IMR-90 (cell line): ENCODE measurements around the gene DNM3. TPM values are rescaled to one million over a fixed set of nuclear protein-coding genes. Genes with fewer than 3 reads are reported as not detected.

Experiments used
- ATAC-seq: fragments of 200-7000 bp; cut with Tn5 transposase; 2 replicates; pipeline ENCODE4 v1.9.1; 2020; ENCODE audit warnings: low read depth, mild to moderate bottlenecking, moderate library complexity
- BruUV-seq: library from RNA; stranded (reverse); fragments of 400-500 nt; replicated peaks from 2 replicates; lab custom pipeline; 2021; lab: Mats Ljungman, UMichigan
- CTCF ChIA-PET: fragments of 300-600 bp; formaldehyde crosslinking; extraction: SDS; loops from one replicate; lab custom pipeline; 2021; ENCODE audit warnings: antibody characterized with exemption; lab: Yijun Ruan, JAX
- POLR2A ChIA-PET: fragments of 300-600 bp; sonication (Branson Sonifier 250); formaldehyde crosslinking; loops from one replicate; lab custom pipeline; 2022; ENCODE audit warnings: antibody characterized with exemption; ENCODE audit not compliant: unreplicated experiment; lab: Charles Lee
- DNase-seq: peaks from one replicate; pipeline ENCODE4 v3.0.0; 2013
- H2AFZ ChIP-seq: replicated peaks from 2 replicates; pipeline ENCODE3; 2013; ENCODE audit warnings: low read length, mild to moderate bottlenecking; ENCODE audit not compliant: poor library complexity
- H2AK5ac ChIP-seq: 2 replicates; pipeline ENCODE4 v1.6.1; 2013; ENCODE audit warnings: low read depth, low read length, inconsistent platforms
- H2AK9ac ChIP-seq: replicated peaks from 2 replicates; pipeline ENCODE3; 2013; ENCODE audit warnings: mild to moderate bottlenecking, low read depth, low read length, moderate library complexity; ENCODE audit not compliant: poor library complexity
- H2BK120ac ChIP-seq: 2 replicates; pipeline ENCODE4 v1.6.1; 2013; ENCODE audit warnings: low read depth, low read length, inconsistent platforms
- H2BK15ac ChIP-seq: 3 replicates; pipeline ENCODE4 v1.6.1; 2013; ENCODE audit warnings: low read depth, low read length, inconsistent platforms
- H2BK20ac ChIP-seq: 2 replicates; pipeline ENCODE4 v1.6.1; 2013; ENCODE audit warnings: low read depth, mild to moderate bottlenecking, inconsistent platforms, low read length, moderate library complexity
- H2BK5ac ChIP-seq: 2 replicates; pipeline ENCODE4 v1.6.1; 2013; ENCODE audit warnings: mild to moderate bottlenecking, low read depth, low read length, inconsistent platforms; ENCODE audit not compliant: poor library complexity, severe bottlenecking
- H3K14ac ChIP-seq: replicated peaks from 2 replicates; pipeline ENCODE4 v1.6.1; 2013; ENCODE audit warnings: low read depth, low read length, inconsistent platforms
- H3K18ac ChIP-seq: 2 replicates; pipeline ENCODE4 v1.6.1; 2013; ENCODE audit warnings: low read depth, low read length, control low read depth
- H3K23ac ChIP-seq: 2 replicates; pipeline ENCODE4 v1.6.1; 2013; ENCODE audit warnings: low read depth, low read length, inconsistent platforms
- H3K27ac ChIP-seq: 2 replicates; pipeline ENCODE4 v1.5.1; 2013; ENCODE audit warnings: mild to moderate bottlenecking, control low read depth, low read length; ENCODE audit not compliant: insufficient read depth
- H3K27me3 ChIP-seq: 2 replicates; pipeline ENCODE4 v1.6.1; 2013; ENCODE audit warnings: low read length; ENCODE audit not compliant: control insufficient read depth, insufficient read depth
- H3K36me3 ChIP-seq: 2 replicates; pipeline ENCODE4 v1.6.1; 2013; ENCODE audit warnings: low read length, mixed read lengths; ENCODE audit not compliant: control insufficient read depth, insufficient read depth
- H3K4ac ChIP-seq: 2 replicates; pipeline ENCODE4 v1.6.1; 2013; ENCODE audit warnings: low read depth, low read length, inconsistent platforms
- H3K4me1 ChIP-seq: 2 replicates; pipeline ENCODE4 v1.6.1; 2013; ENCODE audit warnings: low read length, mixed read lengths; ENCODE audit not compliant: control insufficient read depth, insufficient read depth
- H3K4me2 ChIP-seq: 2 replicates; pipeline ENCODE4 v1.6.1; 2013; ENCODE audit warnings: low read depth, mild to moderate bottlenecking, control low read depth, low read length, moderate library complexity
- H3K4me3 ChIP-seq: 2 replicates; pipeline ENCODE4 v1.5.1; 2013; ENCODE audit warnings: low read depth, mild to moderate bottlenecking, control low read depth, low read length, moderate library complexity; ENCODE audit not compliant: insufficient read depth
- H3K56ac ChIP-seq: 2 replicates; pipeline ENCODE4 v1.6.1; 2013; ENCODE audit warnings: low read length, inconsistent platforms; ENCODE audit not compliant: insufficient read depth; ENCODE audit errors: extremely low read depth
- H3K79me1 ChIP-seq, 2 experiments: 2 replicates each; pipeline ENCODE4 v1.6.1; 2013; ENCODE audit warnings: low read length in 2 of 2, inconsistent platforms in 1 of 2, low read depth in 1 of 2
- H3K9ac ChIP-seq: 2 replicates; pipeline ENCODE4 v1.6.1; 2013; ENCODE audit warnings: low read depth, low read length, control low read depth
- H3K9me1 ChIP-seq: 2 replicates; pipeline ENCODE4 v1.6.1; 2013; ENCODE audit warnings: low read length, inconsistent platforms; ENCODE audit not compliant: insufficient read depth
- H3K9me3 ChIP-seq: 2 replicates; pipeline ENCODE4 v1.6.1; 2013; ENCODE audit warnings: low read length; ENCODE audit not compliant: control insufficient read depth, insufficient read depth
- H4K20me1 ChIP-seq: 2 replicates; pipeline ENCODE4 v1.6.1; 2013; ENCODE audit warnings: low read length, inconsistent platforms; ENCODE audit not compliant: insufficient read depth
- H4K5ac ChIP-seq: 2 replicates; pipeline ENCODE4 v1.6.1; 2013; ENCODE audit warnings: mild to moderate bottlenecking, low read depth, low read length, control low read depth
- H4K8ac ChIP-seq, 2 experiments: 2 replicates each; pipeline ENCODE4 v1.6.1; 2013; ENCODE audit warnings: low read depth in 2 of 2, low read length in 2 of 2, control low read depth in 1 of 2, inconsistent platforms in 1 of 2
- H4K91ac ChIP-seq: 2 replicates; pipeline ENCODE4 v1.6.1; 2013; ENCODE audit warnings: low read depth, low read length, inconsistent platforms; ENCODE audit not compliant: insufficient read depth
- BHLHE40 ChIP-seq: fragments of 150-350 bp; IDR thresholded peaks from 2 replicates; pipeline ENCODE4 v1.6.1; 2016; ENCODE audit warnings: mild to moderate bottlenecking, low read depth, low read length
- CEBPB ChIP-seq: IDR thresholded peaks from 2 replicates; pipeline ENCODE4 v1.6.1; 2012; ENCODE audit warnings: low read depth, low read length, improper control_type of control experiment
- CHD1 ChIP-seq: IDR thresholded peaks from 2 replicates; pipeline ENCODE4 v1.6.1; 2012; ENCODE audit warnings: low read depth, low read length, improper control_type of control experiment
- CTCF ChIP-seq: conservative IDR thresholded peaks from 2 replicates; pipeline ENCODE4 v1.5.1; 2012; ENCODE audit warnings: mild to moderate bottlenecking, low read depth, low read length, improper control_type of control experiment
- ELK1 ChIP-seq: fragments of 150-350 bp; IDR thresholded peaks from 2 replicates; pipeline ENCODE4 v1.6.1; 2016; ENCODE audit warnings: low read depth, mild to moderate bottlenecking, low read length, moderate library complexity, borderline replicate concordance
- FOS ChIP-seq: fragments of 150-350 bp; IDR thresholded peaks from 2 replicates; pipeline ENCODE4 v1.6.1; 2016; ENCODE audit warnings: low read depth, low read length
- MAFK ChIP-seq: IDR thresholded peaks from 2 replicates; pipeline ENCODE4 v1.6.1; 2012; ENCODE audit warnings: low read depth, low read length, improper control_type of control experiment
- MAZ ChIP-seq: IDR thresholded peaks from 2 replicates; pipeline ENCODE4 v1.6.1; 2012; ENCODE audit warnings: low read depth, mild to moderate bottlenecking, low read length, improper control_type of control experiment, moderate library complexity, borderline replicate concordance
- MXI1 ChIP-seq: IDR thresholded peaks from 2 replicates; pipeline ENCODE4 v1.6.1; 2012; ENCODE audit warnings: low read depth, mild to moderate bottlenecking, low read length, moderate library complexity, borderline replicate concordance
- NFE2L2 ChIP-seq: fragments of 150-350 bp; IDR thresholded peaks from 2 replicates; pipeline ENCODE4 v1.6.1; 2016; ENCODE audit warnings: low read depth, mild to moderate bottlenecking, low read length
- POLR2A ChIP-seq: IDR thresholded peaks from 2 replicates; pipeline ENCODE4 v1.6.1; 2012; ENCODE audit warnings: mild to moderate bottlenecking, low read depth, low read length
- RAD21 ChIP-seq: IDR thresholded peaks from 2 replicates; pipeline ENCODE4 v1.6.1; 2012; ENCODE audit warnings: low read length, improper control_type of control experiment
- RFX5 ChIP-seq: IDR thresholded peaks from 2 replicates; pipeline ENCODE4 v1.8.0; 2012; ENCODE audit warnings: low read depth, mild to moderate bottlenecking, low read length, moderate library complexity
- SMC3 ChIP-seq: fragments of 150-350 bp; IDR thresholded peaks from 2 replicates; pipeline ENCODE4 v1.6.1; 2016; ENCODE audit warnings: low read depth, mild to moderate bottlenecking, antibody characterized with exemption, low read length, moderate library complexity
- WGBS, 2 experiments: methylation state at CpG; one replicate each; pipeline versions ENCODE4 v1.1.5 to v1.1.7; 2013; ENCODE audit warnings: missing lambda C conversion rate in 2 of 2; ENCODE audit not compliant: insufficient read length in 1 of 2; ENCODE audit errors: extremely low coverage in 2 of 2; 5-methylcytosine and 5-hydroxymethylcytosine counted together
- dilution Hi-C: fragments of 300-500 bp; cut with HindIII; formaldehyde crosslinking; loops from one replicate; pipeline ENCODE4 v1.14.3; 2018; ENCODE audit warnings: low sequenced_read_pairs; ENCODE audit not compliant: unreplicated experiment
- in situ Hi-C: fragments of 300-500 bp; cut with MboI; formaldehyde crosslinking; loops from 3 replicates; pipeline ENCODE4 v1.14.3; 2019; ENCODE audit warnings: low sequenced_read_pairs, inconsistent platforms, mixed read lengths
- intact Hi-C: fragments of 100-400 bp; cut with micrococcal nuclease; formaldehyde crosslinking; loops from 2 replicates; pipeline ENCODE4 v1.10.0; 2022
- polyA plus RNA-seq, 3 experiments: library from polyadenylated mRNA; depleted of rRNA; stranded (reverse); fragments of >200 nt; gene quantifications; 2 replicates each; pipeline ENCODE4 v1.2.3, GENCODE V29; 2012; ENCODE audit warnings: low replicate concordance in 1 of 3
- total RNA-seq: library from RNA; depleted of rRNA; stranded (reverse); fragments of >200 nt; gene quantifications from 2 replicates; pipeline ENCODE4 v1.2.3, GENCODE V29; 2012
- TF ChIP-seq, protein P1 (sequence below): fragments of 150-350 bp; IDR thresholded peaks from 2 replicates; pipeline ENCODE4 v1.6.1; 2017; ENCODE audit warnings: mild to moderate bottlenecking, antibody characterized with exemption, low read length, low read depth

Gene DNM3
- total and polyA plus RNA-seq, 2 of the 4 experiments (the other 2 are of a cell fraction): 0.36 TPM

- no peaks in the 10 kb centered on the region for H4K20me1 ChIP-seq
- in situ Hi-C loops: no loop called here
- ATAC-seq (no peak), DNase-seq (no peak)
- BruUV-seq: no TSS peak
- H2AFZ ChIP-seq: no peak overlapping the region
- H3K4me1 ChIP-seq: no peaks in the 10 kb centered on the region
- H3K4me3 ChIP-seq: no peak overlapping the region
- TF ChIP-seq MXI1: no peak
- TF ChIP-seq SMC3: no peak
- TF ChIP-seq CHD1: no peak
- TF ChIP-seq, protein P1, sequence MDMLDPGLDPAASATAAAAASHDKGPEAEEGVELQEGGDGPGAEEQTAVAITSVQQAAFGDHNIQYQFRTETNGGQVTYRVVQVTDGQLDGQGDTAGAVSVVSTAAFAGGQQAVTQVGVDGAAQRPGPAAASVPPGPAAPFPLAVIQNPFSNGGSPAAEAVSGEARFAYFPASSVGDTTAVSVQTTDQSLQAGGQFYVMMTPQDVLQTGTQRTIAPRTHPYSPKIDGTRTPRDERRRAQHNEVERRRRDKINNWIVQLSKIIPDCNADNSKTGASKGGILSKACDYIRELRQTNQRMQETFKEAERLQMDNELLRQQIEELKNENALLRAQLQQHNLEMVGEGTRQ: no peak
- TF ChIP-seq BHLHE40: no peak
- no peak for TF ChIP-seq ELK1
- TF ChIP-seq CTCF: no peak
- no peak for TF ChIP-seq FOS
- TF ChIP-seq NFE2L2: no peak
- no peak for TF ChIP-seq MAZ
- no peak for TF ChIP-seq RAD21
- TF ChIP-seq RFX5: no peak
- no peak for TF ChIP-seq MAFK
- TF ChIP-seq CEBPB: no peak
- TF ChIP-seq POLR2A: no peak
- CTCF ChIA-PET: no interaction called here
- dilution Hi-C loops: no loop called here
- intact Hi-C loops: no loop called here
- no CpG with 5 or more reads among the region's 5 CpGs for WGBS, 2 experiments
- no peaks in the 10 kb centered on the region for H3K9me1 ChIP-seq
- H3K27me3 ChIP-seq: no peaks in the 10 kb centered on the region
- no peak overlapping the region for H4K8ac ChIP-seq
- H2BK5ac ChIP-seq: no peak overlapping the region
- no peak overlapping the region for H3K56ac ChIP-seq
- H3K18ac ChIP-seq: no peak overlapping the region
- peaks cover 2% of the 10 kb centered on the region; the same call in 1 of the 2 replicates for H3K9me3 ChIP-seq
- no peak overlapping the region for H2AK5ac ChIP-seq
- H3K36me3 ChIP-seq: no peaks in the 10 kb centered on the region
- POLR2A ChIA-PET: no interaction called here
- no peak overlapping the region for H3K4me2 ChIP-seq
- no peak overlapping the region for H3K23ac ChIP-seq
- H2BK15ac ChIP-seq: no peak overlapping the region
- no peak overlapping the region for H2BK120ac ChIP-seq
- H2BK20ac ChIP-seq: no peak overlapping the region
- H2AK9ac ChIP-seq: no peak overlapping the region
- H4K91ac ChIP-seq: no peak overlapping the region
- H3K27ac ChIP-seq: no peak overlapping the region
- no peak overlapping the region for H4K5ac ChIP-seq
- no peak overlapping the region for H3K4ac ChIP-seq
- H3K9ac ChIP-seq: no peak overlapping the region
- no peak overlapping the region for H3K14ac ChIP-seq
- no peaks in the 10 kb centered on the region for H3K79me1 ChIP-seq
These were observed 369.9 kb downstream of the DNM3 start for GRCh38 chr1:172211221-172211620.
